Neural progenitor cell (in vitro differentiated cells): Measurements from ENCODE around the gene ZNF616.

Experiments used
- CTCF ChIP-seq: fragments of 200-600 bp; sonication (generic); IDR thresholded peaks from 2 replicates; pipeline ENCODE4 v1.5.1; 2017; ENCODE audit warnings: antibody characterized with exemption, mild to moderate bottlenecking
- EZH2 ChIP-seq: fragments of 200-600 bp; sonication (generic); IDR thresholded peaks from 2 replicates; pipeline ENCODE4 v1.6.1; 2017; ENCODE audit warnings: antibody characterized with exemption, mild to moderate bottlenecking, moderate library complexity
- EZH2phosphoT487 ChIP-seq: fragments of 200-600 bp; sonication (generic); IDR thresholded peaks from 2 replicates; pipeline ENCODE4 v1.6.1; 2017; ENCODE audit warnings: antibody characterized with exemption

- no peak for TF ChIP-seq CTCF
- no peak for TF ChIP-seq EZH2
- TF ChIP-seq EZH2phosphoT487: no peak
These were observed 49.3 kb upstream of the ZNF616 start for GRCh38 chr19:52188822-52189734.
